Measurements from ENCODE around the gene CSRNP3.

- no peak for TF ChIP-seq POLR2AphosphoS5 (IDR thresholded peaks at IDR 0.05; ENCODE audit: low read depth, low read length)
- TF ChIP-seq, protein P1, sequence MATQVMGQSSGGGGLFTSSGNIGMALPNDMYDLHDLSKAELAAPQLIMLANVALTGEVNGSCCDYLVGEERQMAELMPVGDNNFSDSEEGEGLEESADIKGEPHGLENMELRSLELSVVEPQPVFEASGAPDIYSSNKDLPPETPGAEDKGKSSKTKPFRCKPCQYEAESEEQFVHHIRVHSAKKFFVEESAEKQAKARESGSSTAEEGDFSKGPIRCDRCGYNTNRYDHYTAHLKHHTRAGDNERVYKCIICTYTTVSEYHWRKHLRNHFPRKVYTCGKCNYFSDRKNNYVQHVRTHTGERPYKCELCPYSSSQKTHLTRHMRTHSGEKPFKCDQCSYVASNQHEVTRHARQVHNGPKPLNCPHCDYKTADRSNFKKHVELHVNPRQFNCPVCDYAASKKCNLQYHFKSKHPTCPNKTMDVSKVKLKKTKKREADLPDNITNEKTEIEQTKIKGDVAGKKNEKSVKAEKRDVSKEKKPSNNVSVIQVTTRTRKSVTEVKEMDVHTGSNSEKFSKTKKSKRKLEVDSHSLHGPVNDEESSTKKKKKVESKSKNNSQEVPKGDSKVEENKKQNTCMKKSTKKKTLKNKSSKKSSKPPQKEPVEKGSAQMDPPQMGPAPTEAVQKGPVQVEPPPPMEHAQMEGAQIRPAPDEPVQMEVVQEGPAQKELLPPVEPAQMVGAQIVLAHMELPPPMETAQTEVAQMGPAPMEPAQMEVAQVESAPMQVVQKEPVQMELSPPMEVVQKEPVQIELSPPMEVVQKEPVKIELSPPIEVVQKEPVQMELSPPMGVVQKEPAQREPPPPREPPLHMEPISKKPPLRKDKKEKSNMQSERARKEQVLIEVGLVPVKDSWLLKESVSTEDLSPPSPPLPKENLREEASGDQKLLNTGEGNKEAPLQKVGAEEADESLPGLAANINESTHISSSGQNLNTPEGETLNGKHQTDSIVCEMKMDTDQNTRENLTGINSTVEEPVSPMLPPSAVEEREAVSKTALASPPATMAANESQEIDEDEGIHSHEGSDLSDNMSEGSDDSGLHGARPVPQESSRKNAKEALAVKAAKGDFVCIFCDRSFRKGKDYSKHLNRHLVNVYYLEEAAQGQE (IDR thresholded peaks at IDR 0.05; ENCODE audit: insufficient read depth in 1 of 2, low read depth in 2 of 2, low read length in 2 of 2), result no peak
- TF ChIP-seq TAF1 (IDR thresholded peaks at IDR 0.05; ENCODE audit: borderline replicate concordance, insufficient read depth, low read length), result no peak
Measured at GRCh38 chr2:165508927-165509326, 39.4 kb downstream of the CSRNP3 start.
